H9 (cell line): Measurements from ENCODE around the gene UQCRC1. TPM values are rescaled to one million over a fixed set of nuclear protein-coding genes. Genes with fewer than 3 reads are reported as not detected.
A peak's percentile ranks its signal among the peaks of the same experiment; 100 is the strongest.

ENCODE experiments used
- DNase-seq: peaks from one replicate; pipeline ENCODE4 v3.0.0-alpha.2; 2017
- H2AFZ ChIP-seq: one replicate; pipeline ENCODE4 v1.6.1; 2013; ENCODE audit warnings: mild to moderate bottlenecking, low read length, control low read depth, moderate library complexity
- H2AK5ac ChIP-seq: 2 replicates; pipeline ENCODE4 v1.6.1; 2013; ENCODE audit warnings: low read length, control low read depth, mixed read lengths; ENCODE audit not compliant: insufficient read length
- H2BK120ac ChIP-seq: one replicate; pipeline ENCODE4 v1.6.1; 2013; ENCODE audit warnings: low read depth, mild to moderate bottlenecking, low read length, control low read depth, inconsistent platforms; ENCODE audit not compliant: poor library complexity, severe bottlenecking
- H2BK12ac ChIP-seq: 2 replicates; pipeline ENCODE4 v1.6.1; 2013; ENCODE audit warnings: low read length, control low read depth, mixed read lengths, low read depth; ENCODE audit not compliant: insufficient read length
- H2BK15ac ChIP-seq: 2 replicates; pipeline ENCODE4 v1.6.1; 2013; ENCODE audit warnings: low read depth, low read length, control low read depth
- H2BK20ac ChIP-seq: one replicate; pipeline ENCODE4 v1.6.1; 2013; ENCODE audit warnings: low read depth, mild to moderate bottlenecking, low read length, control low read depth, inconsistent platforms; ENCODE audit not compliant: poor library complexity, severe bottlenecking
- H2BK5ac ChIP-seq: 2 replicates; pipeline ENCODE4 v1.6.1; 2013; ENCODE audit warnings: low read length, control low read depth, mixed read lengths; ENCODE audit not compliant: insufficient read length
- H3K14ac ChIP-seq: 2 replicates; pipeline ENCODE4 v1.6.1; 2013; ENCODE audit warnings: low read length, control low read depth; ENCODE audit not compliant: insufficient read depth
- H3K18ac ChIP-seq: 2 replicates; pipeline ENCODE4 v1.6.1; 2013; ENCODE audit warnings: low read depth, mild to moderate bottlenecking, mixed read lengths, low read length, control low read depth; ENCODE audit not compliant: insufficient read length
- H3K23ac ChIP-seq: 2 replicates; pipeline ENCODE4 v1.6.1; 2013; ENCODE audit warnings: low read length, control low read depth, mixed read lengths, low read depth; ENCODE audit not compliant: insufficient read length
- H3K23me2 ChIP-seq: 2 replicates; pipeline ENCODE4 v1.6.1; 2013; ENCODE audit warnings: low read depth, mild to moderate bottlenecking, mixed read lengths, low read length, control low read depth; ENCODE audit not compliant: insufficient read length, poor library complexity, severe bottlenecking
- H3K27ac ChIP-seq: 2 replicates; pipeline ENCODE4 v1.5.1; 2013; ENCODE audit warnings: low read length, control low read depth, mixed read lengths, low read depth; ENCODE audit not compliant: insufficient read length
- H3K27me3 ChIP-seq: 2 replicates; pipeline ENCODE4 v1.6.1; 2013; ENCODE audit warnings: low read length, control low read depth, inconsistent platforms; ENCODE audit not compliant: insufficient read depth
- H3K4ac ChIP-seq: 2 replicates; pipeline ENCODE4 v1.6.1; 2013; ENCODE audit warnings: low read depth, mild to moderate bottlenecking, control low read depth, inconsistent platforms, low read length, moderate library complexity
- H3K4me1 ChIP-seq: 2 replicates; pipeline ENCODE4 v1.6.1; 2013; ENCODE audit warnings: low read length, control low read depth, inconsistent platforms; ENCODE audit not compliant: insufficient read depth
- H3K4me2 ChIP-seq: 2 replicates; pipeline ENCODE4 v1.6.1; 2013; ENCODE audit warnings: low read length, control low read depth, mixed read lengths; ENCODE audit not compliant: insufficient read length, insufficient read depth
- H3K56ac ChIP-seq: 2 replicates; pipeline ENCODE4 v1.6.1; 2013; ENCODE audit warnings: low read depth, mild to moderate bottlenecking, mixed read lengths, low read length, control low read depth; ENCODE audit not compliant: insufficient read length
- H3K79me1 ChIP-seq: 2 replicates; pipeline ENCODE4 v1.6.1; 2013; ENCODE audit warnings: low read depth, mild to moderate bottlenecking, moderate library complexity, low read length, control low read depth, inconsistent platforms; ENCODE audit not compliant: insufficient read depth, poor library complexity, severe bottlenecking
- H3K79me2 ChIP-seq: 2 replicates; pipeline ENCODE4 v1.6.1; 2013; ENCODE audit warnings: low read length, control low read depth, inconsistent platforms; ENCODE audit not compliant: insufficient read depth
- H3K9ac ChIP-seq: 2 replicates; pipeline ENCODE4 v1.6.1; 2013; ENCODE audit warnings: low read length, control low read depth, mixed read lengths; ENCODE audit not compliant: insufficient read length; ENCODE audit errors: extremely low read depth
- H3K9me3 ChIP-seq: one replicate; pipeline ENCODE4 v1.6.1; 2013; ENCODE audit warnings: low read depth, low read length, inconsistent platforms; ENCODE audit not compliant: control insufficient read depth
- H3T11ph ChIP-seq: one replicate; pipeline ENCODE4 v1.6.1; 2013; ENCODE audit warnings: mild to moderate bottlenecking, low read length, control low read depth, inconsistent platforms
- H4K20me1 ChIP-seq: one replicate; pipeline ENCODE4 v1.6.1; 2013; ENCODE audit not compliant: control insufficient read depth, insufficient read length, insufficient read depth
- H4K5ac ChIP-seq: 2 replicates; pipeline ENCODE4 v1.6.1; 2013; ENCODE audit warnings: low read depth, mild to moderate bottlenecking, mixed read lengths, low read length, control low read depth; ENCODE audit not compliant: insufficient read length
- H4K8ac ChIP-seq: replicated peaks from 2 replicates; pipeline ENCODE4 v1.6.1; 2013; ENCODE audit warnings: low read length, control low read depth, mixed read lengths, low read depth; ENCODE audit not compliant: insufficient read length
- H4K91ac ChIP-seq: 2 replicates; pipeline ENCODE4 v1.6.1; 2013; ENCODE audit warnings: low read depth, mild to moderate bottlenecking, moderate library complexity, mixed read lengths, low read length, control low read depth; ENCODE audit not compliant: insufficient read length
- H3K27ac Mint-ChIP-seq, 3 experiments: 2 replicates in 2 of 3; 3 replicates in 1 of 3; pipeline ENCODE4 v1.8.0; 2020 to 2021; ENCODE audit warnings: mixed read lengths in 3 of 3, mild to moderate bottlenecking in 1 of 3, moderate library complexity in 1 of 3
- H3K27me3 Mint-ChIP-seq: 2 replicates; pipeline ENCODE4 v1.8.0; 2021; ENCODE audit warnings: low read depth, mild to moderate bottlenecking, moderate library complexity, mixed read lengths
- H3K36me3 Mint-ChIP-seq, 3 experiments: 2 replicates in 2 of 3; 3 replicates in 1 of 3; pipeline ENCODE4 v1.8.0; 2020 to 2021; ENCODE audit warnings: low read depth in 3 of 3, mixed read lengths in 3 of 3; ENCODE audit not compliant: insufficient read depth in 1 of 3
- H3K4me1 Mint-ChIP-seq, 2 experiments: 2 replicates each; pipeline ENCODE4 v1.8.0; 2020; ENCODE audit warnings: mixed read lengths in 2 of 2
- H3K4me3 Mint-ChIP-seq, 2 experiments: 2 replicates in 1 of 2; 3 replicates in 1 of 2; pipeline ENCODE4 v1.8.0; 2020 to 2021; ENCODE audit warnings: mild to moderate bottlenecking in 2 of 2, mixed read lengths in 2 of 2, moderate library complexity in 1 of 2
- H3K9me3 Mint-ChIP-seq, 2 experiments: 2 replicates in 1 of 2; 3 replicates in 1 of 2; pipeline ENCODE4 v1.8.0; 2020; ENCODE audit warnings: mild to moderate bottlenecking in 2 of 2, mixed read lengths in 2 of 2, moderate library complexity in 1 of 2
- CTCF ChIP-seq: fragments of 200-600 bp; sonication (generic); conservative IDR thresholded peaks from 3 replicates; pipeline ENCODE4 v1.8.0; 2021; ENCODE audit warnings: antibody characterized with exemption, mild to moderate bottlenecking
- WGBS: extraction: QIAGEN DNeasy Blood & Tissue Kit; methylation state at CpG from one replicate; pipeline ENCODE4 v1.1.7; 2013; ENCODE audit warnings: missing lambda C conversion rate, low lambda C conversion rate, mixed read lengths; ENCODE audit not compliant: insufficient read length; ENCODE audit errors: extremely low coverage; 5-methylcytosine and 5-hydroxymethylcytosine counted together
- total RNA-seq: library from RNA; stranded (reverse); gene quantifications from 2 replicates; pipeline ENCODE4 v1.2.1, GENCODE V29; 2021

UQCRC1 gene
- total RNA-seq, 1 experiment from 2014 or later = 285 TPM

- Histone ChIP-seq H3K56ac (no peak overlapping the region), H3K23ac (no peak overlapping the region), H4K5ac (no peak overlapping the region), H3K4me2 (no peak overlapping the region), H3K27ac (no peak overlapping the region), H2BK20ac (no peak overlapping the region), H3K79me1 (no peaks in the 10 kb centered on the region), H3K4me1 (no peaks in the 10 kb centered on the region), H2AK5ac (no peak overlapping the region), H2BK15ac (no peak overlapping the region), H3K79me2 (no peaks in the 10 kb centered on the region), H3K9ac (no peak overlapping the region), H3K23me2 (no peaks in the 10 kb centered on the region), H4K8ac (no peak overlapping the region), H2AFZ (no peak overlapping the region), H3K9me3 (no peaks in the 10 kb centered on the region), H2BK120ac (no peak overlapping the region), H2BK5ac (no peak overlapping the region), H3K4ac (no peak overlapping the region), H3K18ac (no peak overlapping the region), H4K20me1 (no peaks in the 10 kb centered on the region), H3K14ac (no peak overlapping the region), H4K91ac (no peak overlapping the region), H3T11ph (no peak overlapping the region), H3K27me3 (no peaks in the 10 kb centered on the region), H2BK12ac (no peak overlapping the region)
- WGBS = no CpG with 5 or more reads among the region's 12 CpGs
- peaks cover 53 to 80% (median 57%) of the 10 kb centered on the region in 3 experiments for H3K36me3 Mint-ChIP-seq
- H3K27me3 Mint-ChIP-seq = no peaks in the 10 kb centered on the region
- no peaks in the 10 kb centered on the region for H3K9me3 Mint-ChIP-seq
- H3K27ac Mint-ChIP-seq = 0 out of 7 replicates have a peak overlapping the region, but pooled peaks of 1 of the 3 experiments have one; percentile 18
- no peak for TF ChIP-seq CTCF
- no peak for DNase-seq
- H3K4me1 Mint-ChIP-seq = peaks cover 7 to 16% of the 10 kb centered on the region in 2 experiments
- no peak overlapping the region for H3K4me3 Mint-ChIP-seq
Measured at GRCh38 chr3:48599509-48600285, 9.7 kb downstream of the UQCRC1 start.
